ENCODE results near the gene RTP2.
"Not testable (repeated sequence)": the region's sequence is repeated elsewhere in the genome, so short reads cannot be mapped to it uniquely, and the experiment has no call there.

Gene RTP2

GRCh38 chr3:187689984-187690383 is 12.4 kb downstream of the RTP2 start:
- no peak for TF ChIP-seq CTCF (IDR thresholded peaks at IDR 0.05; ENCODE audit: control insufficient read depth, insufficient read depth, low read depth, low read length, missing control alignments)
- H3K4me3 ChIP-seq (ENCODE audit: control insufficient read depth, low read depth, low read length) = no peak overlapping the region
- DNase-seq (ENCODE audit: low read depth) = no peak

DNA sequence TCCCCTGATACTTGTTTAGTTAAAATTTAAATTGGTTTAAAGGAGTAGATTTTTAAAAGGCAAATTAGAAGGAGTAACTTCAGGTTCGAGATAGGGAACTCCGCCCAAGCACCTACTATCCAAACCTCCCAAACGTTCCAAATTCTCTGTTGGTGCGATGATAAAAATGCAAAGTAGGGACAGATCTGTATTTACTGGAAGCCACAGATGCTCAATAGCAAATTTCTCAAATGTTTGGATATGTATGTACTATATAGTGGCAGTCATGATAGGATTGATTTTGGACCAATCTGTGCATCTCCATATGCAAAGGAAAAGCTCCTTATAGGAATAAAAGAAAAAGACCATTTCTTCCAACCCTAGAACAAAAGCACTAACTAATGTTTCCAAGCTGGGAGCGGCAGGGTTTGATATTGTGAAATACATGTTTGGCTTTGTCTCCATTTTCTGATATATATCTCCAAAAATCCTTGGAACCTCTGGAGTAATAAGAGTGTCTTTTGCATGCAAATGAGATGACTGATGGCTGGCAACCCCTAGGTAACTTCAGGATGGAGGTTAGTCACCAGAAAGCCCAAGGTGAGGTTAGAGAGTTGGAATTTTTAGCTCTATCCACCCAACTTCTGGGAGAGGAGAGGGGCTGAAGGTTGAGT is 15.6 kb downstream of the RTP2 start:
- no peak for TF ChIP-seq CTCF (IDR thresholded peaks at IDR 0.05; ENCODE audit: control insufficient read depth, insufficient read depth, low read depth, low read length, missing control alignments)
- no peak for DNase-seq (ENCODE audit: low read depth)
- no peak overlapping the region for H3K4me3 ChIP-seq (ENCODE audit: control insufficient read depth, low read depth, low read length)

- no peak overlapping the region for H3K4me3 ChIP-seq (ENCODE audit: control insufficient read depth, low read depth, low read length)
- no peak for DNase-seq (ENCODE audit: low read depth)
- no peak for TF ChIP-seq CTCF (IDR thresholded peaks at IDR 0.05; ENCODE audit: control insufficient read depth, insufficient read depth, low read depth, low read length, missing control alignments)
Observed at GRCh38 chr3:187685948-187686347, 16.4 kb downstream of the RTP2 start.

GRCh38 chr3:187684880-187685279 is 17.5 kb downstream of the RTP2 start:
- H3K4me3 ChIP-seq (ENCODE audit: control insufficient read depth, low read depth, low read length) = no peak overlapping the region
- no peak for DNase-seq (ENCODE audit: low read depth)
- TF ChIP-seq CTCF (IDR thresholded peaks at IDR 0.05; ENCODE audit: control insufficient read depth, insufficient read depth, low read depth, low read length, missing control alignments) = no peak

DNA sequence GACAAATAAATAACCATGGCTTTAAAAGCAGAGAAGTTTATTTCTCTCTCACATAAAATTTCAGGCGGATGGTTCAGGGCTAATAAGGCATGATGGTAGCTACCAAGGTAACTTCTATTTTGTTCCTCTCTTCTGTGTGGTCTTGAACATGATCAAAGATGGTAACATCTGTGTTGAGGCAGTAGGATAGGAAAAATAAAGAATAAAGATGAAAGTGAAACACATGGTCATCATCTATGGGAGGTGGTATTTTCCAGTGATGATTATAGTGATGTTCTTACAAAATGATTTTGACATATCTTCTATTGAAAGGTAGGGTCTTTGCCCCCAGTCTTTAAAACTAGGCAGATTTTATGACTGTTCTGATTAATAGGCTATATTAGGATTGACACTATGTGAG is 17.9 kb downstream of the RTP2 start:
- no peak for DNase-seq (ENCODE audit: low read depth)
- H3K4me3 ChIP-seq (ENCODE audit: control insufficient read depth, low read depth, low read length) = no peak overlapping the region
- TF ChIP-seq CTCF (IDR thresholded peaks at IDR 0.05; ENCODE audit: control insufficient read depth, insufficient read depth, low read depth, low read length, missing control alignments) = no peak

GRCh38 chr3:187681756-187682155 is 20.6 kb downstream of the RTP2 start:
- DNase-seq (ENCODE audit: low read depth); H3K4me3 ChIP-seq (ENCODE audit: control insufficient read depth, low read depth, low read length): not testable (repeated sequence)

- H3K4me3 ChIP-seq (ENCODE audit: control insufficient read depth, low read depth, low read length) = no peak overlapping the region
- TF ChIP-seq CTCF (IDR thresholded peaks at IDR 0.05; ENCODE audit: control insufficient read depth, insufficient read depth, low read depth, low read length, missing control alignments) = peak; percentile 96
- DNase-seq (ENCODE audit: low read depth) = no peak
Observed at GRCh38 chr3:187679638-187680396, 22.5 kb downstream of the RTP2 start.
